HCT116 (cell line): Measurements from ENCODE around the gene SEMA4C. TPM values are rescaled to one million over a fixed set of nuclear protein-coding genes. Genes with fewer than 3 reads are reported as not detected.
A peak's percentile ranks its signal among the peaks of the same experiment; 100 is the strongest.

Experiments
- ATAC-seq: fragments of 200-7000 bp; cut with Tn5 transposase; 2 replicates; pipeline ENCODE4 v1.9.1; 2020; ENCODE audit warnings: mild to moderate bottlenecking, moderate library complexity
- BruUV-seq: library from RNA; stranded (reverse); fragments of 400-500 nt; replicated peaks from 2 replicates; lab custom pipeline; 2021; lab: Mats Ljungman, UMichigan
- CTCF ChIA-PET: fragments of 300-600 bp; sonication (Branson Sonifier 250); formaldehyde crosslinking; loops from one replicate; lab custom pipeline; 2021; ENCODE audit warnings: antibody characterized with exemption; lab: Charles Lee
- POLR2A ChIA-PET: fragments of 300-600, 350-600 bp; sonication (Branson Sonifier 250); formaldehyde crosslinking; loops from one replicate; lab custom pipeline; 2021; ENCODE audit warnings: antibody characterized with exemption; lab: Charles Lee
- RAD21 ChIA-PET, 2 experiments: fragments of 300-600 bp; sonication (Branson Sonifier 250); formaldehyde crosslinking; loops; one replicate each; lab custom pipeline; 2023; ENCODE audit warnings: low total read pairs in 2 of 2; ENCODE audit not compliant: uncharacterized antibody in 2 of 2, unreplicated experiment in 2 of 2, low non-redundant PET in 1 of 2; lab: Charles Lee
- DNase-seq: peaks from one replicate; pipeline ENCODE4 v3.0.0-alpha.2; 2010; ENCODE audit warnings: low read depth, low spot score
- H2AFZ ChIP-seq: fragments of 200-600 bp; shearing (Covaris generic), sonication (generic); 2 replicates; pipeline ENCODE4 v1.6.1; 2017; ENCODE audit warnings: low read depth, mixed run types, mixed read lengths, antibody characterized with exemption, low read length; ENCODE audit not compliant: poor library complexity, severe bottlenecking
- H3K27ac ChIP-seq: 2 replicates; pipeline ENCODE4 v1.5.1; 2012; ENCODE audit warnings: low read depth, low read length
- H3K27me3 ChIP-seq: fragments of 200-600 bp; sonication (generic); 2 replicates; pipeline ENCODE4 v1.6.1; 2016; ENCODE audit warnings: mixed run types, low read length, mixed read lengths; ENCODE audit not compliant: insufficient read depth
- H3K36me3 ChIP-seq, 2 experiments: fragments of 200-500 bp in 1 of 2; fragments of 200-600 bp in 1 of 2; sonication (Bioruptor generic) in 1 of 2; sonication (generic) in 1 of 2; 2 replicates each; pipeline versions ENCODE4 v1.5.1 to v1.6.1; 2014 to 2016; ENCODE audit warnings: low read length in 2 of 2, inconsistent platforms in 1 of 2, mixed read lengths in 1 of 2, mixed run types in 1 of 2; ENCODE audit not compliant: insufficient read depth in 2 of 2, control insufficient read depth in 1 of 2
- H3K4me1 ChIP-seq, 2 experiments: fragments of 200-600 bp in 1 of 2; sonication (generic) in 1 of 2; 2 replicates each; pipeline versions ENCODE4 v1.5.1 to v1.6.1; 2012 to 2017; ENCODE audit warnings: low read length in 2 of 2, inconsistent platforms in 1 of 2, mild to moderate bottlenecking in 1 of 2, mixed read lengths in 1 of 2, mixed run types in 1 of 2, moderate library complexity in 1 of 2; ENCODE audit not compliant: insufficient read depth in 2 of 2, control insufficient read depth in 1 of 2
- H3K4me2 ChIP-seq: fragments of 200-600 bp; sonication (generic); 2 replicates; pipeline ENCODE4 v1.6.1; 2017; ENCODE audit warnings: mixed run types, low read length, mixed read lengths
- H3K4me3 ChIP-seq, 2 experiments: fragments of 200-600 bp in 1 of 2; sonication (generic) in 1 of 2; replicated peaks in 1 of 2; 2 replicates each; pipeline ENCODE4 v1.5.1; 2011 to 2016; ENCODE audit warnings: low read length in 2 of 2, control low read depth in 1 of 2, low read depth in 1 of 2, mild to moderate bottlenecking in 1 of 2, mixed read lengths in 1 of 2, mixed run types in 1 of 2
- H3K79me2 ChIP-seq: fragments of 200-600 bp; sonication (generic); 2 replicates; pipeline ENCODE4 v1.6.1; 2017; ENCODE audit warnings: mild to moderate bottlenecking, mixed run types, low read length, moderate library complexity, mixed read lengths; ENCODE audit not compliant: insufficient read depth
- H3K9ac ChIP-seq: fragments of 200-600 bp; sonication (generic); 2 replicates; pipeline ENCODE4 v1.6.1; 2016; ENCODE audit warnings: low read length, mixed read lengths
- H3K9me2 ChIP-seq: fragments of 200-600 bp; sonication (generic), shearing (Covaris generic); 2 replicates; pipeline ENCODE4 v1.6.1; 2017; ENCODE audit warnings: mixed run types, mild to moderate bottlenecking, moderate library complexity; ENCODE audit not compliant: insufficient read depth
- H3K9me3 ChIP-seq, 2 experiments: fragments of 200-500 bp in 1 of 2; fragments of 200-600 bp in 1 of 2; sonication (Bioruptor generic) in 1 of 2; sonication (generic) in 1 of 2; 2 replicates each; pipeline ENCODE4 v1.6.1; 2014 to 2017; ENCODE audit warnings: low read length in 2 of 2, mixed read lengths in 2 of 2, inconsistent platforms in 1 of 2, low read depth in 1 of 2, mild to moderate bottlenecking in 1 of 2, mixed run types in 1 of 2, moderate library complexity in 1 of 2; ENCODE audit not compliant: control insufficient read depth in 1 of 2, insufficient read depth in 1 of 2
- H4K20me1 ChIP-seq: fragments of 200-600 bp; sonication (generic), shearing (Covaris generic); 2 replicates; pipeline ENCODE4 v1.6.1; 2017; ENCODE audit warnings: mixed run types, mild to moderate bottlenecking, moderate library complexity; ENCODE audit not compliant: insufficient read depth
- EGR1 ChIP-seq: IDR thresholded peaks from 2 replicates; pipeline ENCODE4 v1.6.1; 2012; ENCODE audit warnings: low read depth
- EZH2 ChIP-seq: fragments of 200-600 bp; sonication (generic); IDR thresholded peaks from 2 replicates; pipeline ENCODE4 v1.6.1; 2017; ENCODE audit warnings: antibody characterized with exemption, mixed run types
- POLR2A ChIP-seq: IDR thresholded peaks from 2 replicates; pipeline ENCODE4 v1.7.0; 2011; ENCODE audit warnings: borderline replicate concordance; ENCODE audit not compliant: insufficient read depth, insufficient read length; ENCODE audit errors: extremely low read depth
- POLR2AphosphoS5 ChIP-seq: IDR thresholded peaks from 2 replicates; pipeline ENCODE4 v1.6.1; 2011; ENCODE audit warnings: mild to moderate bottlenecking, low read depth, low read length, moderate library complexity
- SIN3A ChIP-seq: IDR thresholded peaks from 2 replicates; pipeline ENCODE4 v1.6.1; 2012; ENCODE audit warnings: low read depth
- SRF ChIP-seq: IDR thresholded peaks from 2 replicates; pipeline ENCODE4 v1.6.1; 2012; ENCODE audit warnings: low read depth
- TCF7L2 ChIP-seq: IDR thresholded peaks from 2 replicates; pipeline ENCODE4 v1.7.0; 2011; ENCODE audit warnings: borderline replicate concordance, inconsistent platforms; ENCODE audit not compliant: insufficient read depth, insufficient read length; ENCODE audit errors: extremely low read depth
- YY1 ChIP-seq: IDR thresholded peaks from 2 replicates; pipeline ENCODE4 v1.6.1; 2011; ENCODE audit warnings: low read length, low read depth, moderate library complexity, mild to moderate bottlenecking; ENCODE audit not compliant: insufficient replicate concordance; ENCODE audit errors: extremely low read depth
- intact Hi-C: fragments of 100-400 bp; cut with micrococcal nuclease; formaldehyde crosslinking; loops from 2 replicates; pipeline ENCODE4 v1.10.0; 2022
- total RNA-seq: library from RNA; stranded (reverse); gene quantifications from one replicate; pipeline ENCODE4 v1.2.1, GENCODE V29; 2021; ENCODE audit not compliant: unreplicated experiment
- TF ChIP-seq, protein P1 (sequence below), 3 experiments: fragments of 200-600 bp in 1 of 3; sonication (generic) in 1 of 3; IDR thresholded peaks in 2 of 3; conservative IDR thresholded peaks in 1 of 3; 2 replicates each; pipeline ENCODE4 v1.5.1; 2012 to 2017; ENCODE audit warnings: low read depth in 2 of 3, low read length in 2 of 3, antibody characterized with exemption in 1 of 3, borderline replicate concordance in 1 of 3, control low read depth in 1 of 3, mild to moderate bottlenecking in 1 of 3, mixed read lengths in 1 of 3, mixed run types in 1 of 3, moderate library complexity in 1 of 3; ENCODE audit not compliant: insufficient read depth in 1 of 3
- TF ChIP-seq, protein P2 (sequence below): IDR thresholded peaks from 2 replicates; pipeline ENCODE4 v1.6.1; 2012

SEMA4C gene
- total RNA-seq, 1 experiment from 2014 or later, result 25.4 TPM

DNA sequence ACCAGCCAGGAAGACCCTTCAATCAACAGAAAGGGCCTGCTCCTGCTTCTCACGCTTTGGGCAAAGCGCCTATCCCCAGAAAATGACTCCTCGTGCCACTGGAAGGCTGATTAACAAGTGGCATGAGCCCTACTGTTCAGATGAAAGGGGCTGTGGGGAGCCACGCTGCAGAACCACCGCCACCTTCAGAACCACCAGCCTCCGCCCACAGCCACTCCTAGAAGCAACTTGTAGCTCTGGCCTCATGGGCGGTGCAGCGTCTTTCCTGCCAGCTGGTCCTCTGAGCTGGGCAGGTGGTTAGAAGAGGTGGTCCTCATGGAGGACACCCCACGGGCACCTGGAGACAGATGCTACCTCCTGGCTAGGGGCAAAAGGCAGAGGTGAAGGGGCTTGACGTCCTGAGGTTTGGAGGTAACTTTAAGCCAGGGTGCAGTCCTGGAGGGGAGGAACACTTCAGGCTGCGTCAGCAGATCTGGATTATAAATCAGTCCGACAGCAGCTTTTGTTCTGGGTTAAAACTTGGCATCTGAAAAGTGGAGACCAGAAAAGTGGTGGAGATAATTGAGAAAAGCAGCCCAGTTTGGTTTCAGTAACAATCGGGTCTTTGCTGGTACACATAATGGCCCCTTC lies 861 bp upstream of the SEMA4C start:
- BruUV-seq, result TSS peak; percentile 73
- H3K4me2 ChIP-seq, result peak overlapping the region; percentile 95
- no peaks in the 10 kb centered on the region; a peak in 2 of 4 replicates for H3K36me3 ChIP-seq
- CTCF ChIA-PET, result interaction anchor here (1.5 kb wide), 1 partner anchor 13 kb away, joined by 9 read pairs; the partner anchor contains the start of gene ANKRD39
- H3K79me2 ChIP-seq, result peaks cover 25% of the 10 kb centered on the region; the same call in 1 of the 2 replicates
- POLR2A ChIA-PET, result no interaction called here
- TF ChIP-seq TCF7L2 (peak; percentile 17), EGR1 (no peak), YY1 (no peak), POLR2AphosphoS5 (0 out of 2 replicates have a peak, but pooled peaks have one; percentile 24), EZH2 (no peak), SRF (no peak), POLR2A (no peak), SIN3A (no peak)
- TF ChIP-seq, protein P1, sequence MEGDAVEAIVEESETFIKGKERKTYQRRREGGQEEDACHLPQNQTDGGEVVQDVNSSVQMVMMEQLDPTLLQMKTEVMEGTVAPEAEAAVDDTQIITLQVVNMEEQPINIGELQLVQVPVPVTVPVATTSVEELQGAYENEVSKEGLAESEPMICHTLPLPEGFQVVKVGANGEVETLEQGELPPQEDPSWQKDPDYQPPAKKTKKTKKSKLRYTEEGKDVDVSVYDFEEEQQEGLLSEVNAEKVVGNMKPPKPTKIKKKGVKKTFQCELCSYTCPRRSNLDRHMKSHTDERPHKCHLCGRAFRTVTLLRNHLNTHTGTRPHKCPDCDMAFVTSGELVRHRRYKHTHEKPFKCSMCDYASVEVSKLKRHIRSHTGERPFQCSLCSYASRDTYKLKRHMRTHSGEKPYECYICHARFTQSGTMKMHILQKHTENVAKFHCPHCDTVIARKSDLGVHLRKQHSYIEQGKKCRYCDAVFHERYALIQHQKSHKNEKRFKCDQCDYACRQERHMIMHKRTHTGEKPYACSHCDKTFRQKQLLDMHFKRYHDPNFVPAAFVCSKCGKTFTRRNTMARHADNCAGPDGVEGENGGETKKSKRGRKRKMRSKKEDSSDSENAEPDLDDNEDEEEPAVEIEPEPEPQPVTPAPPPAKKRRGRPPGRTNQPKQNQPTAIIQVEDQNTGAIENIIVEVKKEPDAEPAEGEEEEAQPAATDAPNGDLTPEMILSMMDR (IDR thresholded peaks at IDR 0.05 in 2 of 3, conservative IDR thresholded peaks at IDR 0.05 in 1 of 3; ENCODE audit: borderline replicate concordance in 1 of 3, insufficient read depth in 1 of 3, low read depth in 2 of 3, low read length in 2 of 3), result no peak
- TF ChIP-seq, protein P2, sequence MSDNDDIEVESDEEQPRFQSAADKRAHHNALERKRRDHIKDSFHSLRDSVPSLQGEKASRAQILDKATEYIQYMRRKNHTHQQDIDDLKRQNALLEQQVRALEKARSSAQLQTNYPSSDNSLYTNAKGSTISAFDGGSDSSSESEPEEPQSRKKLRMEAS, result peak; percentile 27; the same call in 1 of the 2 replicates
- no peaks in the 10 kb centered on the region for H4K20me1 ChIP-seq
- ATAC-seq, result 0 out of 2 replicates have a peak, but pooled peaks have one; percentile 11
- no peaks in the 10 kb centered on the region for H3K9me2 ChIP-seq
- peaks cover 30 to 47% of the 10 kb centered on the region in 2 experiments for H3K4me1 ChIP-seq
- peak overlapping the region; percentile 93; the same call in 1 of the 2 replicates for H3K27ac ChIP-seq
- no peak overlapping the region for H2AFZ ChIP-seq
- DNase-seq, result no peak
- intact Hi-C loops, result no loop called here
- no peaks in the 10 kb centered on the region for H3K9me3 ChIP-seq
- RAD21 ChIA-PET, result no interaction called here
- peak overlapping the region; percentile 92 for H3K9ac ChIP-seq
- H3K4me3 ChIP-seq, result peak overlapping the region; percentile 66 to 82
- H3K27me3 ChIP-seq, result no peaks in the 10 kb centered on the region
